ENCODE data around the gene LRRC4C. TPM values are rescaled to one million over a fixed set of nuclear protein-coding genes. Genes with fewer than 3 reads are reported as not detected.

The LRRC4C gene
- total RNA-seq, 2 donors from 2014 or later = 0.42 TPM; not detected in 1

DNA sequence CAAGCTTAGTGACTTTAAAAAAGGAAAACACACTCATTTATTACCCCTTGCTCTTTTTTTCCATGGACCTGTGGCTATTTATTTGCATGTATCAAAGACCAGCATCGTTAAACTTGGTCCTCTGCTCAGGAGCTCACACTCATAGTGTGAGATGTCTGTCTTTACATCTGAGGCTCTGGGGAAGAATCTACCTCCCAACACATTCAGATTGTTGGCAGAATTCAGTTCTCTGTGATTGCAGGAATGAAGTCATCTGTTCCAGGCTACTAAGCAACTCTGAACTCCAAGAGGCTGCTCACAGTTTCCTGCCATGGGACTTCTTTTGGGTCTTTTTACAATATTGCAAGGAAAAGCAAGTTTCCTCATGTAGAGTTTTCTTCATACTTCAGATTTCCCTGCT is 138.8 kb downstream of the LRRC4C start:
- H3K36me3 ChIP-seq = no peaks in the 10 kb centered on the region
- no peaks in the 10 kb centered on the region for H3K9me3 ChIP-seq
- no peaks in the 10 kb centered on the region for H3K27me3 ChIP-seq
- H3K9ac ChIP-seq (ENCODE audit: low read depth in 2 of 2, low read length in 2 of 2) = no peak overlapping the region
- H3K27ac ChIP-seq = no peak overlapping the region
- intact Hi-C loops (cut with DNase I) = no loop called here
- no peaks in the 10 kb centered on the region for H3K4me1 ChIP-seq
- DNase-seq = no peak
- H3K4me3 ChIP-seq = no peak overlapping the region
- TF ChIP-seq, protein P1, sequence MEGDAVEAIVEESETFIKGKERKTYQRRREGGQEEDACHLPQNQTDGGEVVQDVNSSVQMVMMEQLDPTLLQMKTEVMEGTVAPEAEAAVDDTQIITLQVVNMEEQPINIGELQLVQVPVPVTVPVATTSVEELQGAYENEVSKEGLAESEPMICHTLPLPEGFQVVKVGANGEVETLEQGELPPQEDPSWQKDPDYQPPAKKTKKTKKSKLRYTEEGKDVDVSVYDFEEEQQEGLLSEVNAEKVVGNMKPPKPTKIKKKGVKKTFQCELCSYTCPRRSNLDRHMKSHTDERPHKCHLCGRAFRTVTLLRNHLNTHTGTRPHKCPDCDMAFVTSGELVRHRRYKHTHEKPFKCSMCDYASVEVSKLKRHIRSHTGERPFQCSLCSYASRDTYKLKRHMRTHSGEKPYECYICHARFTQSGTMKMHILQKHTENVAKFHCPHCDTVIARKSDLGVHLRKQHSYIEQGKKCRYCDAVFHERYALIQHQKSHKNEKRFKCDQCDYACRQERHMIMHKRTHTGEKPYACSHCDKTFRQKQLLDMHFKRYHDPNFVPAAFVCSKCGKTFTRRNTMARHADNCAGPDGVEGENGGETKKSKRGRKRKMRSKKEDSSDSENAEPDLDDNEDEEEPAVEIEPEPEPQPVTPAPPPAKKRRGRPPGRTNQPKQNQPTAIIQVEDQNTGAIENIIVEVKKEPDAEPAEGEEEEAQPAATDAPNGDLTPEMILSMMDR (IDR thresholded peaks at IDR 0.05) = no peak

DNA sequence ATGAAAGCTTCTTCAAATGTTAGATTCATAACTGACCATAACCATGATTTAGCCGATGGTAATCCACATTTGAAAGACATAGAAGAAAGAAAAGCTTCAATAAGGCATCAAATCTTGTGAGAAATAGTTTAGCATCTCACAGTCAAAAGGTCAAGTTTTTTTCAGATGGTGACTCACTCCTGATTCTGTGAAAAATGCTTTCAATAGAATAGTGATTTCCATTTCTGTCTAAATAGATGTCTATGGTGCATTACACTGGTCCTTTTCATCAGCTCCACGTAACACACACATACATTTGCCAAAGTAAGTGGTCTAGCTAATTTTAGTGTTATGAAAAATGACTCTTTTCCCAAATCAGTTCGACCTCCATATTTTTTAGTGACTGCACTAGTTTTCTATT is 139.2 kb downstream of the LRRC4C start:
- Histone ChIP-seq H3K27ac (no peak overlapping the region), H3K4me3 (no peak overlapping the region), H3K9ac (ENCODE audit: low read depth in 2 of 2, low read length in 2 of 2) (no peak overlapping the region), H3K36me3 (no peaks in the 10 kb centered on the region), H3K4me1 (no peaks in the 10 kb centered on the region), H3K9me3 (no peaks in the 10 kb centered on the region), H3K27me3 (no peaks in the 10 kb centered on the region)
- TF ChIP-seq, protein P1 (IDR thresholded peaks at IDR 0.05) = no peak
- intact Hi-C loops (cut with DNase I) = no loop called here
- no peak for DNase-seq

DNA sequence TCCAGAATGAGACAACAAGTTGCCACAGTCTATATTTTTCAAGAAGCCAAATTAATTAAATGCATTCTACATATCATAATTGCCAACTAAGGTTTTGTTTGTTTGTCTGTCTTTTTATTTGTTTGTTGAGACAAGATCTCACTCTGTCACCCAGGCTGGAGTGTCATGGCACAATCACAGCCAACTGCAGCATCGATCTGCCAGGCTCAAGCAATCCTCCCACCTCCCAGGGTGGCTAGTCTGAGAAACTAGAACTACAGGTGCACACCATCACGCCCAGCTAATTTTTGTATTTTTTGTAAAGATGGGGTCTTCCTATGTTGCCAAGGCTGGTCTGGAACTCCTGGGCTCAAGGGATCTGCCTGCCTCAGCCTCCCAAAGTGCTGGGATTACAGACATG is 140.0 kb downstream of the LRRC4C start:
- intact Hi-C loops (cut with DNase I) = no loop called here
- H3K27ac ChIP-seq = no peak overlapping the region
- no peaks in the 10 kb centered on the region for H3K4me1 ChIP-seq
- TF ChIP-seq, protein P1 (IDR thresholded peaks at IDR 0.05) = no peak
- no peaks in the 10 kb centered on the region for H3K27me3 ChIP-seq
- no peak overlapping the region for H3K4me3 ChIP-seq
- no peak overlapping the region for H3K9ac ChIP-seq (ENCODE audit: low read depth in 2 of 2, low read length in 2 of 2)
- H3K36me3 ChIP-seq = no peaks in the 10 kb centered on the region
- H3K9me3 ChIP-seq = no peaks in the 10 kb centered on the region
- DNase-seq = no peak

DNA sequence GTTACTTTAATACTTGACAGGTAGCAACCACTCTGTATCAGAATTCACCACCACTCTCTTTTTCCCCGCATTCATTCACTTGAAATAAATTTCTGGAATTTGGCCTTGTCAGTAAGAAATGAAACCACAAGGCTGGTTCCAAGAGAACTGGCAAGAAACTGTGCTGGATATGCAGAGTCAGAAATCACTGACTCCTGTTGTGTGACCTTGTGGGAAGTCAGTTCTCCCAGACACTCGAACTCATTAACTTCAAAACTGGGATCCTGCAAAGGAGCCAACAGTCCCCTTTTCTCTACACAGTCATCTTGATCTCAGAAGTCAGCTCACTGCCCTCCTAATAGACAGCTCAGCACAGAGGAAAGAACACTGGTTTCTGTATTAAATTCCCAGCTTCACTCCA is 142.7 kb downstream of the LRRC4C start:
- Histone ChIP-seq H3K4me3 (no peak overlapping the region), H3K27me3 (no peaks in the 10 kb centered on the region), H3K36me3 (no peaks in the 10 kb centered on the region), H3K27ac (no peak overlapping the region), H3K9me3 (no peaks in the 10 kb centered on the region), H3K4me1 (no peaks in the 10 kb centered on the region), H3K9ac (ENCODE audit: low read depth in 2 of 2, low read length in 2 of 2) (no peak overlapping the region)
- DNase-seq = no peak
- TF ChIP-seq, protein P1 (IDR thresholded peaks at IDR 0.05) = no peak
- intact Hi-C loops (cut with DNase I) = no loop called here

DNA sequence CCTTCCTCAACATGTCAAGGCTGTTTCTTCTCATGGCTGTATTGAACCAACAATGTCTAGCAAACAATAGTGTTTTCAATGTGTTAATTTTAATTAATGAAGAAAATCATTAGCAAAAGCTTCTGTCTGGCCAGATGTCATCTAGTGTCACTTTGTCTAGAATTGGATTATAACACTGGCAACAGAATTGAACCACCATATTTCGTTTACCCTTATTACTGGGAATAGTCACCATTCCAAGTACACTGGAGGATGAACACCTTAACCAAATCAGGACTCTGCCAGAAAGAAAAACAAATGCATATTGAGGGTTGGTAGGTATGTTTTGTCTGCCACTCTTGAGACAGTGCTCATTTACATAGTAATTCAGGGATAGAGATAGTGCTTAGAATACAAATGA is 146.2 kb downstream of the LRRC4C start:
- Histone ChIP-seq H3K36me3 (no peaks in the 10 kb centered on the region), H3K4me3 (no peak overlapping the region), H3K4me1 (no peaks in the 10 kb centered on the region), H3K27ac (no peak overlapping the region), H3K9ac (ENCODE audit: low read depth in 2 of 2, low read length in 2 of 2) (no peak overlapping the region), H3K27me3 (no peaks in the 10 kb centered on the region), H3K9me3 (no peaks in the 10 kb centered on the region)
- no peak for DNase-seq
- TF ChIP-seq, protein P1 (IDR thresholded peaks at IDR 0.05) = no peak
- intact Hi-C loops (cut with DNase I) = no loop called here

DNA sequence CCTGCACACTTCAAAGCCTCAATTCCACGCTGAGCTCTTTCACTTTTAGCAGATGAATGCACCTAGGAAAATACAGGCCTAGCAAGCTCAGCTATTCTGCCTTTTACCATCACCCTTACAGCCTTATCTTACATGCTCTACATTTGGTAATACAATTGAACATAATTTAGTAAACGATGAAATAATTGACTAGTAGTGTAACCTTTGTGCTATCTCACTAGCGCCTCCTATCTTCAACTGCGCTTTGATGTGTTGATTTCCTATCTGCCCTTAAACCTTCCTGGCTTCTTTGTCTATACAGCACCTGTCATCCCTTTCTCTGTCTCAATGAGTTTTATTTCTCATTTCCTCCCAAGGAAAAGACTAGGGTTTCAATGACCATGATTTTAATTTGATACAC is 149.7 kb downstream of the LRRC4C start:
- Histone ChIP-seq H3K4me1 (no peaks in the 10 kb centered on the region), H3K36me3 (no peaks in the 10 kb centered on the region), H3K27ac (no peak overlapping the region), H3K27me3 (no peaks in the 10 kb centered on the region), H3K9ac (ENCODE audit: low read depth in 2 of 2, low read length in 2 of 2) (no peak overlapping the region), H3K4me3 (no peak overlapping the region), H3K9me3 (no peaks in the 10 kb centered on the region)
- no peak for DNase-seq
- TF ChIP-seq, protein P1 (IDR thresholded peaks at IDR 0.05) = no peak
- intact Hi-C loops (cut with DNase I) = no loop called here
